Esophagus squamous epithelium (tissue), 4 donors: Measurements from ENCODE around the gene HOXD13.

ENCODE experiments used
- POLR2A ChIP-seq, 4 donors: fragments of 450-650 bp; IDR thresholded peaks; one replicate each; pipeline ENCODE4 v1.6.1; 2017; ENCODE audit warnings: antibody characterized with exemption in 4 of 4, mild to moderate bottlenecking in 4 of 4, moderate library complexity in 3 of 4
- TF ChIP-seq, protein P1 (sequence below), 6 experiments: fragments of 450-650 bp in 4 of 6; fragments of 200-600 bp in 2 of 6; sonication (generic) in 2 of 6; IDR thresholded peaks; one replicate each; pipeline ENCODE4 v1.5.1; 2016 to 2019; ENCODE audit warnings: antibody characterized with exemption in 6 of 6, mild to moderate bottlenecking in 4 of 6, moderate library complexity in 4 of 6

DNA sequence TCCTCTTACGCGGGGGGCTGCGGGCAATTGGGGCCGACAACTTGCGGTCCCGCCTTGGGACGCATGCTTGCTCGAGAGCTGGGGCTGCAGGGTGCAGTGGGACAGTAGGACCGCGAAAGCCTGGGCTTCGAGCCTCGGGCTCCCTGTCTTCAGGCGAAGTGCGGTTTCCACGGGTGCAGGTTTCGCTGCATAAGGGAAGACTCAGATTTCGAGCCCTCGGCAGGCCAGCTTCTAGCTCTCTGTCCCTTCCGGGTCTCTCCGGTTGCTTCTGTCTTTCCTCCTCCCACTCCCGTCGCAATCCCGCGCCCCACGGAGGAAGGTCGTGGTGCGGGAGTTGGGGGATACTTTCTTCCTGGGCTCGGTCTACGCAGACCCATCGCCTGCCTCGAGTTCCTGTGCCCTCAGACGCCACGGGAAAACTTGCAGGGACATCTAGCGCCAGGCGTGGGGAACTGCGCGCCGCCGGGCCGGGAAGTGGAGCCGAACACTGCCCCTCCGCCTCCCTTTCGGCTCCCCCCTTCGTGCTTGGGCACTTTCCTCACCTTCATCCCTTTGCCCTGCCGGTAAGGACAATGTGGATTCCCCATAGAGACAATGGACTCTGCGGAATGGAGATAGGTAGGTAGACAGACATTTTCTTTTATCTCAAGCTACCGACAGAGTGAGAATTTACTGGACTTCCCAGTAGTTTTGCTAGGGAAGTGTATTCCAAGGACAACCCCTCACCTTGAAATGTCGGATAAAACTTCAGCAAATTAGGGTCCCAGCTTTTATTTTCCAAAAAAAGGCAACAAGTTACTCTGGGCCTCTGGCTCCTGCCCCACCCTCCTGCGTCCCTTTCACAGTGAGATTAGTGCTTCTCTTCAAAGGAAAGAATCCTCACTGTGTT, 4.2 kb upstream of the HOXD13 start:
- TF ChIP-seq, protein P1, sequence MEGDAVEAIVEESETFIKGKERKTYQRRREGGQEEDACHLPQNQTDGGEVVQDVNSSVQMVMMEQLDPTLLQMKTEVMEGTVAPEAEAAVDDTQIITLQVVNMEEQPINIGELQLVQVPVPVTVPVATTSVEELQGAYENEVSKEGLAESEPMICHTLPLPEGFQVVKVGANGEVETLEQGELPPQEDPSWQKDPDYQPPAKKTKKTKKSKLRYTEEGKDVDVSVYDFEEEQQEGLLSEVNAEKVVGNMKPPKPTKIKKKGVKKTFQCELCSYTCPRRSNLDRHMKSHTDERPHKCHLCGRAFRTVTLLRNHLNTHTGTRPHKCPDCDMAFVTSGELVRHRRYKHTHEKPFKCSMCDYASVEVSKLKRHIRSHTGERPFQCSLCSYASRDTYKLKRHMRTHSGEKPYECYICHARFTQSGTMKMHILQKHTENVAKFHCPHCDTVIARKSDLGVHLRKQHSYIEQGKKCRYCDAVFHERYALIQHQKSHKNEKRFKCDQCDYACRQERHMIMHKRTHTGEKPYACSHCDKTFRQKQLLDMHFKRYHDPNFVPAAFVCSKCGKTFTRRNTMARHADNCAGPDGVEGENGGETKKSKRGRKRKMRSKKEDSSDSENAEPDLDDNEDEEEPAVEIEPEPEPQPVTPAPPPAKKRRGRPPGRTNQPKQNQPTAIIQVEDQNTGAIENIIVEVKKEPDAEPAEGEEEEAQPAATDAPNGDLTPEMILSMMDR (IDR thresholded peaks at IDR 0.05), result peak; percentile 28 to 71 (median 46)
- TF ChIP-seq POLR2A (IDR thresholded peaks at IDR 0.05), result no peak
